Dendritic cell treated with granulocyte-macrophage colony-stimulating factor and Interleukin-4, amounts not matched to agents 40 ng/mL and 50 ng/mL, for 4 days (primary cell): ENCODE results near the gene PIGP.
"Not testable (repeated sequence)": the region's sequence is repeated elsewhere in the genome, so short reads cannot be mapped to it uniquely, and the experiment has no call there.

Source experiments
- H3K27ac Mint-ChIP-seq: one replicate; pipeline ENCODE4 v1.8.0; 2022; ENCODE audit warnings: mild to moderate bottlenecking, mixed read lengths
- H3K27me3 Mint-ChIP-seq: one replicate; pipeline ENCODE4 v1.8.0; 2022; ENCODE audit warnings: mild to moderate bottlenecking, mixed read lengths
- H3K36me3 Mint-ChIP-seq: one replicate; pipeline ENCODE4 v1.8.0; 2022; ENCODE audit warnings: low read depth, mixed read lengths
- H3K4me1 Mint-ChIP-seq: one replicate; pipeline ENCODE4 v1.8.0; 2022; ENCODE audit warnings: low read depth, mixed read lengths
- H3K4me3 Mint-ChIP-seq: one replicate; pipeline ENCODE4 v1.8.0; 2022; ENCODE audit warnings: mild to moderate bottlenecking, moderate library complexity, mixed read lengths
- H3K9me3 Mint-ChIP-seq: one replicate; pipeline ENCODE4 v1.8.0; 2022; ENCODE audit warnings: mixed read lengths
- intact Hi-C: fragments of 100-400 bp; cut with micrococcal nuclease; formaldehyde crosslinking; loops from one replicate; pipeline ENCODE4 v1.15.0; 2022

PIGP gene

GRCh38 chr21:37045556-37045955, 27.3 kb downstream of the PIGP start:
- no peaks in the 10 kb centered on the region for H3K27me3 Mint-ChIP-seq
- intact Hi-C loops: no loop called here
- H3K4me1 Mint-ChIP-seq: peaks cover 8% of the 10 kb centered on the region
- no peak overlapping the region for H3K4me3 Mint-ChIP-seq
- no peaks in the 10 kb centered on the region for H3K9me3 Mint-ChIP-seq
- H3K36me3 Mint-ChIP-seq: no peaks in the 10 kb centered on the region
- no peak overlapping the region for H3K27ac Mint-ChIP-seq

DNA sequence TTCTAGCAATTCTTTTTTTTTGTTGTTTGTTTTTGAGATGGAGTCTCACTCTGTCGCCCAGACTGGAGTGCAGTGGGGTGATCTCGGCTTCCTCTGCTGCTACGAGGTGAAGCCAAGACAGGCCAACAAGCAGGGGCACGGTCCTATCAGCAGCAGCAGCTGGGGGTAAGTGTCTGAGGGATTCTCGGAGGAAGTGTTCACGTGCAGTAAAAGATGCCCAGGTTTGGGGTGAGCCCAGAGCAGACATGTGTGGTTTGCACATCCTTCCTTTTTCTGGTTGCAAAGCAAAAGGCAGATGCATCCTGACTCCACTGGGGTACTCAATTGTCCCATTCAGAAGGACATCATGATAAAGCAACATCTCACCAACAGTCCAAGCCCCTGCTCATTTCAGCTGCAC, 27.7 kb downstream of the PIGP start:
- Mint-ChIP-seq H3K27me3 (no peaks in the 10 kb centered on the region), H3K36me3 (no peaks in the 10 kb centered on the region), H3K9me3 (no peaks in the 10 kb centered on the region), H3K4me1 (peaks cover 8% of the 10 kb centered on the region), H3K4me3 (no peak overlapping the region), H3K27ac (no peak overlapping the region)
- intact Hi-C loops: no loop called here

DNA sequence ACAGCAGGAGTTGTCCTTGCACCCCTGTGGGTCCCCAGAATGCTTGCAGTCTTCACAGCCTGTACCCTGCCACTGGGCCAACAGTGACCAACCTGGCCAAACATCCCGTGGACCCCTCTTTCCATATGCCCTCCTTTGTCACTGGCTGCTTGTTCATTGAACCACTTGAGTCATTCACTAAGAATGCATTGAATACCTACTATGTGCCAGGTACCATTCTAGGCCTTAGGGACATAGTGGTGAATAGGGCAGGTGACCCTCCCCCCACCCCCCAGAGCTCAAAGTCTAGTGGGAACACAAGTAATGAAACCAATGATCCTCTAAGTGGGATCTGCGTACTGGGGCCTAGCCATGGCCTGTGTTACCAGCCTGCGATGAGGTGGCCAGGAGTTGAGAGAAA, 28.2 kb downstream of the PIGP start:
- Mint-ChIP-seq H3K36me3 (no peaks in the 10 kb centered on the region), H3K4me1 (peaks cover 8% of the 10 kb centered on the region), H3K4me3 (no peak overlapping the region), H3K9me3 (no peaks in the 10 kb centered on the region), H3K27ac (no peak overlapping the region), H3K27me3 (peaks cover under 1% of the 10 kb centered on the region)
- intact Hi-C loops: no loop called here

GRCh38 chr21:37043818-37044217, 29.1 kb downstream of the PIGP start:
- Mint-ChIP-seq H3K36me3 (no peaks in the 10 kb centered on the region), H3K9me3 (no peaks in the 10 kb centered on the region), H3K27me3 (peaks cover 1% of the 10 kb centered on the region), H3K27ac (no peak overlapping the region), H3K4me3 (no peak overlapping the region), H3K4me1 (peaks cover 8% of the 10 kb centered on the region)
- intact Hi-C loops: no loop called here

DNA sequence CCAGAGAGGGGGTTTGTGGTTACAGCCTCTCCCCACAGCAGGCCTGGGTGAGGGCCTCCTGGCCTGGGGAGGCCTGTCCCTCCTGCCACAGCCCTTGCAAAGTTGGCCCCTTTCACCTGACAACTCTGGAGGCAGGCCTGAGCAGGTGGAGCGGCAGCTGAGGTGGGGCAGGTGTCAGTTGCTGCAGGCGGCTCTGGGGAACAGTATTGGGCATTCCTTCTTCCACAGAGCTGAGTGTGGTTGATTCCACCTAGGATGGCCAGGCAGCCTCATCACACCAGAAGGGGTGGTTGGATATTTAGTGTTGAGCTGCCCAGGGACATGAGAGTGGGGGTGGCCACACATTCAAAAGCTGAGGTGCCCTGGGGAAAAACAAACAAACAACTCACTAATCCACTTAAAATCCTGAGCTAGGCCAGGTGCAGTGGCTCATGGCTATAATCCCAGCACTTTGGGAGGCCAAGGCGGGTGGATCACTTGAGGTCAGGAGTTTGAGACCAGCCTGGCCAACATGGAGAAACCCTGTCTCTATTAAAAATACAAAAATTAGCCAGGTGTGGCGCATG, 31.1 kb downstream of the PIGP start:
- intact Hi-C loops: no loop called here
- H3K4me3 Mint-ChIP-seq: no peak overlapping the region
- H3K4me1 Mint-ChIP-seq: peaks cover 8% of the 10 kb centered on the region
- H3K36me3 Mint-ChIP-seq: no peaks in the 10 kb centered on the region
- no peak overlapping the region for H3K27ac Mint-ChIP-seq
- no peaks in the 10 kb centered on the region for H3K9me3 Mint-ChIP-seq
- H3K27me3 Mint-ChIP-seq: peaks cover 1% of the 10 kb centered on the region

DNA sequence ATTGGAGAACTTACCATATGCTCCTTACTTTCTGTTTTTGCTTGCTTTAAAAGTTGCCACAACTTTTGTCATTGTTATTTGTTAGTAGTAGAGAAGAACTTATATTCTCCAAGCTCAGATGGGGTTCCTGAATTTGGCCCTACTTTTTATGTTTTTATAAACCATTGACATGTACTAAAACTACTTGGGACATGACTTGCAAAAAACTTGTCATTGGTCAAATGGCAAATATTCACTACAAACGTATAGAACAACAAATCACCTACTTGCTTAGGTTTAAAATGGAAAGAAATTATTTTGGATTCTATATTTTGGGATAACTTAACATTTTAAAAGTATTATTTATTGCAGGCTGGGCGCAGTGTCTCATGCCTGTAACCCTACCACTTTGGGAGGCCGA, 32.7 kb downstream of the PIGP start:
- Mint-ChIP-seq H3K36me3 (no peaks in the 10 kb centered on the region), H3K9me3 (no peaks in the 10 kb centered on the region), H3K27ac (no peak overlapping the region), H3K27me3 (peaks cover 1% of the 10 kb centered on the region), H3K4me3 (no peak overlapping the region), H3K4me1 (peaks cover 4% of the 10 kb centered on the region)
- intact Hi-C loops: no loop called here

DNA sequence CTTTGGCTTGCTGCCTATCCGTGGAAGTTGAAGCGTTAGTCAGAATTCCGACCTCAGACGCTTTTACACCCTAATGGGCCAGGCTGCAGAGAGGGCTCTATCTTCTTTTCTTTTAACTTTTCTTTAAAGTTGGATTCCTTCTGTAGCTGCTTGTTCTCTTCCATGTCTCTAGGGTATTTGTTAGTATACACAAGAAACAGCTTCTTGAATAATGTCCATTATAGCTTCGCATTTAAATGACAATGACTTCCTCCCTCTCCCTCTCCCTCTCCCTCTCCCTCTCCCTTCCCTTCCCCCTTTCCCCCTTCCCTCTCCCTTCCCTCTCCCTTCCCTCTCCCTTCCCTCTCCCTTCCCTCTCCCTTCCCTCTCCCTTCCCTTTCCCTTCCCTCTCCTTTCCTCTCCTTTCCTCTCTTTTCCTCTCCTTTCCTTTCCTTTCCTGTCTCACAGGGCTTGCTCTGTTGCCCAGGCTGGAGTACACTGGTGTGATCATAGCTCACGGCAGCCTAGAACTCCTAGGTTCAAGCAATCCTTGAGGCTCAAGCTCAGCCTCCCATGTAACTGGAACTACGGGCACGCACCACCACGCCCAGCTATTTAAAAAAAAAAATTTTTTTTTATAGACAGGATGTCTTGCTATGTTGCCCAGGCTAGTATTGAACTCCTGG, 33.3 kb downstream of the PIGP start:
- no peak overlapping the region for H3K27ac Mint-ChIP-seq
- intact Hi-C loops: no loop called here
- H3K27me3 Mint-ChIP-seq: peaks cover 1% of the 10 kb centered on the region
- H3K36me3 Mint-ChIP-seq: no peaks in the 10 kb centered on the region
- no peaks in the 10 kb centered on the region for H3K4me1 Mint-ChIP-seq
- no peak overlapping the region for H3K4me3 Mint-ChIP-seq
- H3K9me3 Mint-ChIP-seq: no peaks in the 10 kb centered on the region

DNA sequence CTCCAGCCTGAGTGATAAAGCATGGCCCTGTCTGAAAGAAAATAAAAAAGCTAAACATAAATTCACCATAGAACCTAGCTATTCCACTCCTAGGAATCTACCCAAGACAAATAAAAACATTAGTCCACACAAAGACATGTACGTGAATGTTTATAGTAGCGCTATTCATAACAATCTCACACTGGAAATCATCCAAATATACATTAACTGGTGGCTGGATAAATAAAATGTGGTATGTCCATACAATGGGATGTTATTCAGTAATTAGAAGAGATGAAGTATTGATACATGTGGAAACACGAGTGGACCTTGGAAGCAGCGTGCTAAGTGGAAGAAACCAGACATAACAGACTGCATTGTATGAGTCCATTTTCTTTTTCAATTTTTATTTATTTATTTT, 36.7 kb downstream of the PIGP start:
- Mint-ChIP-seq H3K9me3 (no peaks in the 10 kb centered on the region), H3K27ac (no peak overlapping the region), H3K4me3 (no peak overlapping the region), H3K36me3 (no peaks in the 10 kb centered on the region), H3K4me1 (no peaks in the 10 kb centered on the region), H3K27me3 (peaks cover 1% of the 10 kb centered on the region)
- intact Hi-C loops: no loop called here

DNA sequence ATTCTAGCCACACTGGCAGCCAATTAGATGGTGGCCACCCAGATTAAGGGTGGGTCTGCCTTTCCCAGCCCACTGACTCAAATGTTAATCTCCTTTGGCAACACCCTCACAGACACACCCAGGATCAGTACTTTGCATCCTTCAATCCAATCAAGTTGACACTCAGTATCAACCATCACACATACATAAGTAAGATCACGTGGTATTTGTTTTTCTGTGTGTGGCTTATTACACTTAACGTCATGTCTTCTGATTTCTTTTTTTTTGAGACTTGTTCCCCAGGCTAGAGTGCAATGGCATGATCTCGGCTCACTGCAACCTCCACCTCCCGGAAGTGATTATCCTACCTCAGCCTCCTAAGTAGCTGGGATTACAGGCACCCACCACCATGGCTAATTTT, 38.5 kb downstream of the PIGP start:
- H3K4me3 Mint-ChIP-seq, H3K27me3 Mint-ChIP-seq, intact Hi-C loops, H3K9me3 Mint-ChIP-seq, H3K27ac Mint-ChIP-seq, H3K4me1 Mint-ChIP-seq, H3K36me3 Mint-ChIP-seq: not testable (repeated sequence)

DNA sequence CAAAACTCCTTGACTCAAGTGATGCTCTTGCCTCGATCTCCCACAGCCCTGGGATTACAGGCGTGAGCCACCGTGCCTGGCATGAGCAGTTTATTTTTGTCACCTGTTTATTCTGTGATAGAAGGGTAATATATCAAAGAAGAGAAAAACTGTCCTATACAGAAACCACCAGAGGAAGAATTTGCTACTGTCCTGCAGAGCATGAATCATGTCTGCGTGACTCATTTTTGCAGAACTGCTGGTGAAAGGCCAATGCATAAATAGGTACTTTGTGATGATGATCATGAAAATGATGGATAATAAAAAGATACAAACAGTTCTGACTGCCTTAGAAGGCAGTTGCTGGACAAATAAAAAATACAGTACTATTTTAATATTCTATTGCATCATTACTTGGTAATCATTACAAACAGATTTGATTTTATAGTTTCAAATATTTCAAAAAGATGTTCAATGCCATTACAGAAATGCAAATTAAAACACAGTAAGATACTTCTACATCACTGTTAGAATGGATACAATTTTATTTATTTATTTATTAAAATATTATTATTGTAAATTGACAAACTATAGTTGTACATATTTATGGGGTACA, 39.9 kb downstream of the PIGP start:
- Mint-ChIP-seq H3K27ac (no peak overlapping the region), H3K9me3 (no peaks in the 10 kb centered on the region), H3K36me3 (no peaks in the 10 kb centered on the region), H3K4me3 (no peak overlapping the region), H3K27me3 (no peaks in the 10 kb centered on the region), H3K4me1 (no peaks in the 10 kb centered on the region)
- intact Hi-C loops: no loop called here

DNA sequence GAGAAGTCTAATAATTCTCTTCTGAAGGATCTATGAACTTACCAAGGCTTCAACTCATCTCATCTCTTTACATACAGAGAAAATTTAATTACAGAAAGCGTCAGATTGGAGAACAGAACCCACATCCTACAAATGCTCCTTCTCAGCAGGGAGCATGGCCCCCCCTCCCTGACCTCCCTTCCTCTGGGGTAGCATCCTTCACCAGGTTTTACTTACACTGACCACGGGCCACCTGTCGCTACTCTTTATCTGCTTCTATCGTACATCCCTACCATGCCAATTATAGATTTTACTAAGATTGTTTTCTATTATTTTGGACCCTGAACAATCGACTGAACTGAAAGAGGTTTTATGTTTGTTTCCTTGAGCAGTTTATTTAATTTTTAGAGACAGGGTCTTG, 40.6 kb downstream of the PIGP start:
- Mint-ChIP-seq H3K4me3 (no peak overlapping the region), H3K36me3 (no peaks in the 10 kb centered on the region), H3K27ac (no peak overlapping the region), H3K9me3 (no peaks in the 10 kb centered on the region), H3K4me1 (no peaks in the 10 kb centered on the region), H3K27me3 (no peaks in the 10 kb centered on the region)
- intact Hi-C loops: no loop called here

DNA sequence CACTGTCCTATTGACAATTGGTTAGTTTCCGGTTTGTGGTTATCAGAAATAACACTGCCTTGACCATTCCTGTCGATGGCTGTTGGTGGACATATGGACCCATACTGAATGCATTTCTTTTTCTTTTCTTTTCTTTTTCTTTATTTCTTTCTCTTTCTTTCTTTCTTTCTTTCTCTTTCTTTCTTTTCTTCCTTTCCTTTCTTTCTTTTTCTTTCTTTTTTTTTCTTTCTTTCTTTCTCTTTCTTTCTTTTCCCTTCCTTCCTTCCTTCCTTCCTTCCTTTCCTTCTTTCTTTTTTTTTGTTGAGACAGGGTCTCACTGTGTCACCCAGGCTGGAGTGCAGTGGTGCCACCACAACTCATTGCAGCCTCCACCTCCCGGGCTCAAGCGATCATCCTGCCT, 42.0 kb downstream of the PIGP start:
- no peaks in the 10 kb centered on the region for H3K4me1 Mint-ChIP-seq
- no peaks in the 10 kb centered on the region for H3K27me3 Mint-ChIP-seq
- H3K36me3 Mint-ChIP-seq: no peaks in the 10 kb centered on the region
- intact Hi-C loops: no loop called here
- H3K4me3 Mint-ChIP-seq: no peak overlapping the region
- H3K27ac Mint-ChIP-seq: no peak overlapping the region
- no peaks in the 10 kb centered on the region for H3K9me3 Mint-ChIP-seq

DNA sequence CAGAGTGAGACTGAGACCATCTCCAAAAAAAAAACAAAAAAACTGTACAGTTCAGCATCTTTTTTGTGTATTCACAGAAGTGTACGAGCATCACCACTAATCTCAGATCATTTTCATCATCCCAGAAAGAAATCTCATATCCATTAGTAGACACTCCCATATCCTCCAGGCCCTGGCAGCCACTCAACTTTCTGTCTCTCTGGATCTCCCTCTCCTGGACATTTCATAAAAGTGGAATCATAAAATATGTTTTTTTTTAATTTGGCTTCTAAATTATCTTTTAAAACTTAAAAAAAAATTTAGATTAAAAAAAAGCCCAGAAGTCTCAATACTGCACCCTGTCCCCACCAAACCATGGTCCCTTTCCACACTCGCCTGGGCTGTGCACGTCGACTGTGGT, 44.3 kb downstream of the PIGP start:
- Mint-ChIP-seq H3K27ac (no peak overlapping the region), H3K36me3 (no peaks in the 10 kb centered on the region), H3K27me3 (no peaks in the 10 kb centered on the region), H3K9me3 (no peaks in the 10 kb centered on the region), H3K4me3 (no peak overlapping the region), H3K4me1 (no peaks in the 10 kb centered on the region)
- intact Hi-C loops: no loop called here

DNA sequence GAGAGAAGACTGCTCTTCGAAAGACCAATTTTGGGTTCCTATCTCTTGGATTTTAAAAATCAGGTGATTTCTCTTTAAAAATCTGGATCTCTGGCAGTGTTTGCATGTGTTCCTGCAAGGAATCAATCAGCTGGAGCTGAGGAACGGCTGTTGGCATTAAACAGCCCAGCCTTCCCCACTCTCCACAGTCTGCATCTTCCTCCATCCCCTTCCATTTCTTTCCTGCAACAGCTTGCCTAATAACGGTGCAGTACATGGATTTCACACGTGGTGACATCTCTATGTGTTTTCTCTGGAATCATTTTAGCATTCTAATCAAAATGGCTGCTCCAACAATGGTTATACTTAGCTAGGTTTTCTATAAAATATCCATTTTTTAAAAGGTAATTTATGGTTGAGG, 46.4 kb downstream of the PIGP start:
- Mint-ChIP-seq H3K4me1 (no peaks in the 10 kb centered on the region), H3K27ac (no peak overlapping the region)

More for the DNA sequence above, 46.4 kb downstream of the PIGP start:
- intact Hi-C loops: no loop called here
- H3K9me3 Mint-ChIP-seq: no peaks in the 10 kb centered on the region
- no peak overlapping the region for H3K4me3 Mint-ChIP-seq
- no peaks in the 10 kb centered on the region for H3K27me3 Mint-ChIP-seq
- no peaks in the 10 kb centered on the region for H3K36me3 Mint-ChIP-seq
